ENCODE data around the gene IRS4.

Gene IRS4

GRCh38 chrX:108736509-108737479 lies at the start of gene IRS4:
IRS4 (minus strand) TSS chrX:108736563.
- DNase-seq (ENCODE audit: low read depth, low spot score): no peak
- H3K4me3 ChIP-seq (ENCODE audit: low read depth, low read length): peak within 1 kb of the TSS; percentile 38
- TF ChIP-seq CTCF (IDR thresholded peaks at IDR 0.05; ENCODE audit: low read depth, low read length): no peak
- in situ Hi-C loops (cut with HindIII; ENCODE audit: low sequenced_read_pairs): no loop called here

DNA sequence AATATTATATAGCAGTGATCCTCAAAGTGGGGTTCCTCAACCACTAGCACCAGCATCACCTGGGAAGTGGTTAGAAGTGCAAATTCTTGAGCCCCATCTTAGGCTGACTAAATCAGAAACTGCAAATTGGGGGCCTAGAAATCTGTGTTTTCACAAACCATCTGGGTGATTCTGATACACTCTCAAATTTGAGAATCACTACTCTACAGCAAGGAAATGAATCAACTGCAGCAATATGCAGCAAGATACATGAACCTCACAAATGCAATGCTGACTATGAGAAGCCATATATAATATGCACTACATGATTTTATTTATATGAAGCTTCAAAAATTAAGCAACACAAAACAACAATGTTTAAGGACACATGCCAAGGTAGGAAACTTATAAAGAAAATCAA lies 36.2 kb upstream of the IRS4 start:
- in situ Hi-C loops (cut with HindIII; ENCODE audit: low sequenced_read_pairs): no loop called here

GRCh38 chrX:108763559-108763958 lies 27.2 kb upstream of the IRS4 start:
- no peak for TF ChIP-seq CTCF (IDR thresholded peaks at IDR 0.05; ENCODE audit: low read depth, low read length)
- in situ Hi-C loops (cut with HindIII; ENCODE audit: low sequenced_read_pairs): no loop called here

More for the DNA sequence above, 36.2 kb upstream of the IRS4 start:
- no peak for DNase-seq (ENCODE audit: low read depth, low spot score)
- no peak for TF ChIP-seq CTCF (IDR thresholded peaks at IDR 0.05; ENCODE audit: low read depth, low read length)
- no peak overlapping the region for H3K4me3 ChIP-seq (ENCODE audit: low read depth, low read length)

DNA sequence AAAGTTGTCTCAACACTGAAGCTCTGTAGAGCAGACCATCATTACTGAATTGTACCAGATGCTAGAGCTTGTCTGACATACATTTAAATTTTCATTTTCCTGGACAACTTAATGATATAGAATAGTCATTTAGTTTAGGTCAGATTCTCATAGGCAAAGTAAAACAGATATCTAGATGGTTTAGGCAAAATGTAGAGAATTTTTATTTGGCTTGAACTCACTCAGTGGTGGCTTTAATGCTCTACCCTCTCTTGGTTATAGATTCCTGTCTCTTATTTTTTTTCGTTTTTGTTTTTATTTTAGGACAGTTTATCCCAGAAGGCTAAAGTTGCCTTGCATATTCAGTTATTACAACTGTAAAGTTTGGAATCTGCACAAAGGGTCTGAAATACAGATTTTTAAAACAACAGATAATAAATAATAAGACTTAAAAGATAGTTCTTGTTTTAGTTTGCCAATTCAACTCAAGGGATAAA lies 4.0 kb upstream of the IRS4 start:
- TF ChIP-seq CTCF (IDR thresholded peaks at IDR 0.05; ENCODE audit: low read depth, low read length): no peak
- in situ Hi-C loops (cut with HindIII; ENCODE audit: low sequenced_read_pairs): no loop called here
- no peak for DNase-seq (ENCODE audit: low read depth, low spot score)
- no peak overlapping the region for H3K4me3 ChIP-seq (ENCODE audit: low read depth, low read length)

More at GRCh38 chrX:108763559-108763958, 27.2 kb upstream of the IRS4 start:
- no peak overlapping the region for H3K4me3 ChIP-seq (ENCODE audit: low read depth, low read length)
- no peak for DNase-seq (ENCODE audit: low read depth, low spot score)

DNA sequence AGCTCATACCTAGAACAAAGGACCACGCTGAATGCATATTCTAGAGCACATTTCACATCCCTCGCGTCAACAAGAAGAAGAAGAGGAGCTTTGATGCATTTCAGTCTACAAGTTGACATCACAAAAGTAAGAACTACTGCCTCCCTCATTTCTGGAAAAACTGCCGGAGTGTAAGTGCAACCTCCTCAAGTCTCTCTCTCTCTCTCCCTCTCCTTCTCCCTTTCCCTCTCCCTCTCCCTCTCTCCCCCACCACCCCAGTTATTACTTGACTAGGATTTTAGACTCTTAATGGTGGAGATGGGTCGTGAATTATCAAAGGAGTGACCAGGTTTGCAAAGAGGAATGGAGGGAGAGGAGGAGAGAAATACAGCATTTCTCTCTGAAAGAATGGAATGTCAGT lies 1.4 kb upstream of the IRS4 start:
- in situ Hi-C loops (cut with HindIII; ENCODE audit: low sequenced_read_pairs): no loop called here
- no peak overlapping the region for H3K4me3 ChIP-seq (ENCODE audit: low read depth, low read length)
- no peak for DNase-seq (ENCODE audit: low read depth, low spot score)
- no peak for TF ChIP-seq CTCF (IDR thresholded peaks at IDR 0.05; ENCODE audit: low read depth, low read length)

- in situ Hi-C loops (cut with HindIII; ENCODE audit: low sequenced_read_pairs): no loop called here
- TF ChIP-seq CTCF (IDR thresholded peaks at IDR 0.05; ENCODE audit: low read depth, low read length): no peak
- peak overlapping the region; percentile 38 for H3K4me3 ChIP-seq (ENCODE audit: low read depth, low read length)
- peak; percentile 4 for DNase-seq (ENCODE audit: low read depth, low spot score)
These were observed 469 bp downstream of the IRS4 start for GRCh38 chrX:108735679-108736508.

Measured in astrocyte of the spinal cord (primary cell).